GM19324 (cell line): Measurements from ENCODE around the gene TARDBP.
"Not testable (repeated sequence)": the region's sequence is repeated elsewhere in the genome, so short reads cannot be mapped to it uniquely, and the experiment has no call there.

Source experiments
- ATAC-seq: cut with Tn5 transposase; IDR thresholded peaks from one replicate; pipeline ENCODE4 v1.9.1; 2021; ENCODE audit warnings: mild to moderate bottlenecking, moderate library complexity; ENCODE audit not compliant: unreplicated experiment, low FRiP score

The TARDBP gene

DNA sequence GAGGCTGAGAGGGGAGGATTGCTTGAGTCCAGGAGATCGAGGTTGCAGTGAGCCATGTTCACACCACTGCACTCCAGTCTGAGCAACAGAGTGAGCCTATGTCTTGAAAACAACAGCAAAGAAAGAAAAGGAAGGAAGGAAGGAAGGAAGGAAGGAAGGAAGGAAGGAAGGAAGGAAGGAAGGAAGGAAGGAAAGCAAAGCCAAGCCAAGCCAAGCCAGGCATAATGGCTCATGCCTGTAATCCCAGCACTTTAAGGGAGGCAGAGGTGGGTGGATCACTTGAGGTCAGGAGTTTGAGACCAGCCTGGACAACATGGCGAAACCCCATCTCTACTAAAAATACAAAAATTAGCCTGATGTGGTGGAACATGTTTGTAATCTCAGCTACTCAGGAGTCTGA, 20.4 kb upstream of the TARDBP start:
- not testable (repeated sequence) for ATAC-seq

DNA sequence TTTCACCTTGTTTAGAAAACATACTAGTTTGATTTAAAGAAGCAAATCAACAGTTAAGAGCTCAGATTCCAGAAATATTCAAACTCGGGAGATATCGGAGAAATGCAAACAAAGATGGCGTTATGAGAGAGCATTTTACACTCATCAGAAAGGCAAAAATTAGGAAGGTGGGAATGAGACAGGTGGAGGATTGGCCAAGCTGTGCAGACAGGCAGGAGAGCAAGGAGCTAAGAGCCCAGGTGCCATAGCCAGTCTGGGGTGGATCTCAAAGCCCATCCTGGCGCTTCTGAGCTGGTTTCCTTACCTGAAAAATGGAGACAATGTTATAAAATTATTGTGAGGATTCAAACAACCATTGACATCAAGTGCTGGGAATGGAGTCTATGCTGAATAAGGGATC, 19.6 kb upstream of the TARDBP start:
- no peak for ATAC-seq

DNA sequence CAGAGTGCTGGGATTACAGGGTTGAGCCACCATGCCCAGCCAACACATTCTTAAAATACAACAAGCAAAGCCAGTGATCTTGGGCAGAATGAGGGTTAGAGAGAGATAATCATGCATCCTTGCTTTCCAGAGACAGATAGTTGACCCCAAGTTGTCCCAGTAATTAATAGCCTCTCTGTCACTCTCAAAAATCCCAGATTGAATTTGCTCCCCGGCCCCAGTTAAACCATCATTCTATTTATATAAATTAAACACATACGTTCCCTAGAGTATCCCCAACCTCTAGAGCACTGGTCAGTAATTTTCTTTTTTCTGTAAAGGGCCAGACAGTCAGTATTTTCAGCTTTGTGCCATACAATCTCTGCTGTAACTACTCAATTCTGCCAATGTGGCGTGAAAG, 16.4 kb upstream of the TARDBP start:
- no peak for ATAC-seq

DNA sequence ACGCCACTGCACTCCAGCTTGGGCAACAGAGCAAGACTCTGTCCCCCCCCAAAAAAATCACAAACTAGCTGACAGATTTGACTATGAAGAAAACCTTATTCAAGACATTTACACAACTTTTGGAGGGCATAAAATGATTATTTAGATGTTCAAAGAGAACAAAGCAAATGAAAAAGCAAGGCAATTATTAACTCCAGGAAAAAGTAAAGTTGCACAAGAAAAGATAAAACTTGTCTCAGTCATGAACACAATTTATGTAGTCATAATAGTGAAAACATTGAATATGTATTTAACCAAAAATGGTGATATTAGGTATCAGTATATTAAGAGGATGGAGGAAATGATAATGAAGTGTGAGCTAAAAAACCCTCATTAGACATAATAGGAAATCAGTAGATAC, 11.9 kb upstream of the TARDBP start:
- no peak for ATAC-seq

DNA sequence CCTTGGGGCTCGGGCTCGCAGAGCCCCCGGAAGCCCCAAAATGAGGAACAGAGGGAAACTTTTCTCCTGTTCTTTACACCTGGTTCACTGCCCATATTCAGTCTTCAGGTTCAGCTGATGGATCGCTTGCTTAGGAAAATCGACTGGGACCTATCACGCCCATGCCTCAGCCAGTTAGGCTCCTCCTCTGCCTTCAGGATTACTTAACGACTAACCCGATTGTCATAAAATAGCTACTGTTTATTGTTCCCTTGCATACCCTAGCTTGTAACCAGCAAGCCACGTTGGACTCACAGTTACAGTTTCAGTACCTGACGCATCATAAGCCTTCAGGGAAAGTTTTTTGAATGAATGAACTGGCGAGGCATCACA, 692 bp downstream of the TARDBP start:
- no peak for ATAC-seq

DNA sequence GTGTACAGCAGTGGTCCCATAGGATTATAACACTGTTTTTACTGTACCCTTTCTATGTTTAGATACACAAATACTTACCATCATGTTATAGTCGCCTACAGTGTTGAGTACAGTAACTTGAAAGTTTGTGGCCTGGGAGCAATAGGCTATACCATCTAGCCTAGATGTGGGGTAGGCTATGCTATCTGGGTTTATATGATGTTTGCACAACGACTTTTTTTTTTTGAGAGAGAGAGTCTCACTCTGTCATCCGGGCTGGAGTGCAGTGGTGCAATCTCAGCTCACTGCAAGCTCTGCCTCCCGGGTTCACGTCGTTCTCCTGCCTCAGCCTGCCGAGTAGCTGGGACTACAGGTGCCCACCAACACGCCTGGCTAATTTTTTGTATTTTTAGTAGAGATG, 6.9 kb downstream of the TARDBP start:
- ATAC-seq, result not testable (repeated sequence)

DNA sequence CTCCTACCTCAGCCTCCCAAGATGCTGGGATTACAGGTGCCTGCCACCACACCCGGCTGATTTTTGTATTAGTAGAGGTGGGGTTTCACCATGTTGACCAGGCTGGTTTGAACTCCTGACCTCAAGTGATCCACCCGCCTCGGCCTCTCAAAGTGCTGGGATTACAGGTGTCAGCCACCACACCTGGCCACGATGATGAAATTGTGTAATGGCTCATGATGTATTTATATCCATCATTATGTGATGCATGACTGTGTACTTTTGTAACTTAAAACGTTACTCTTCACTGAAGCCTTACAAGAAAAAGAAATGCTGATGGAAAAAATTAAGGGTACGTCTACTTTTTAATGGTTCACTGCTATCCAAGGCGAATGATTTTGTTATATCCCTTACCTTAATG, 7.5 kb downstream of the TARDBP start:
- no peak for ATAC-seq

DNA sequence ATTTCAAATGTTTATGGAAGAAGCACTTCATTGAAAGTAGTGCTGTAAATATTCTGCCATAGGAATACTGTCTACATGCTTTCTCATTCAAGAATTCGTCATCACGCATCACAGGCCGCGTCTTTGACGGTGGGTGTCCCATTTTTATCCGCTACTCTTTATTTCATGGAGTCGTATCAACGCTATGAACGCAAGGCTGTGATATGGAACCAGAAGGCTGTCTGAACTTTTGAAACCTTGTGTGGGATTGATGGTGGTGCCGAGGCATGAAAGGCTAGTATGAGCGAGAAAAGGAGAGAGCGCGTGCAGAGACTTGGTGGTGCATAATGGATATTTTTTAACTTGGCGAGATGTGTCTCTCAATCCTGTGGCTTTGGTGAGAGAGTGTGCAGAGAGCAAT, 10.7 kb downstream of the TARDBP start:
- ATAC-seq, result no peak

DNA sequence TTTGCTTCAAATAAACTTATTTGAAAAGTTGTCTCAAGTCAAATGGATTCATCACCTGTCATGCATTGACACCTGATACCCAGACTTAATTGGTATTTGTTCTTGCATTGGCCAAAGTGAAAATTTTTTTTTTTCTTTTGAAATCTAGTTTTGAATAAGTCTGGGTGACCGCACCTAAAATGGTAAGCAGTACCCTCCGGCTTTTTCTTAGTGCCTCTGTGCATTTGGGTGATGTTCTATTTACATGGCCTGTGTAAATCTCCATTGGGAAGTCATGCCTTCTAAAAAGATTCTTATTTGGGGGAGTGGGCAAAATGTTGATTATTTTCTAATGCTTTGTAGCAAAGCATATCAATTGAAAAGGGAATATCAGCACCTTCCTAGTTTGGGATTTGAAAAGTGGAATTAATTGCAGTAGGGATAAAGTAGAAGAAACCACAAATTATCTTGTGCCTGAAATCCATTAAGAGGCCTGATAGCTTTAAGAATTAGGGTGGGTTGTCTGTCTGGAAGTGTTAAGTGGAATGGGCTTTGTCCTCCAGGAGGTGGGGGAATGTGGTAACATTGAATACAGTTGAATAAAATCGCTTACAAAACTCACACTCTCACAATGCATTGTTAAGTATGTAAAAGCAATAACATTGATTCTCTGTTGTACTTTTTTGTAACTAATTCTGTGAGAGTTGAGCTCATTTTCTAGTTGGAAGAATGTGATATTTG, 11.9 kb downstream of the TARDBP start:
- ATAC-seq, result no peak

DNA sequence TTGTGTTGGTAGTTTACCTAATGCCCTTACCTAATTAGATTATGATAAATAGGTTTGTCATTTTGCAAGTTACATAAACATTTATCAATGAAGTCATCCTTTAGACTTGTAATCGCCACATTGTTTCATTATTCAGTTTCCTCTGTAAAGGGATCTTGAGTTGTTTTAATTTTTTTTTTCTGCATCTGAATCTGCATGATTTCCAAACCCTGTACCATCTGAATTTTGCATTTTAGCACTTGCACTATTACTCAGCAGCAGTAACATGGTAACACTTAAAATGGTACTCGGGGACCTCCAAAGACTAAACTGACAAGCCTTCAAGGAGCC, 12.4 kb downstream of the TARDBP start:
- ATAC-seq, result no peak

DNA sequence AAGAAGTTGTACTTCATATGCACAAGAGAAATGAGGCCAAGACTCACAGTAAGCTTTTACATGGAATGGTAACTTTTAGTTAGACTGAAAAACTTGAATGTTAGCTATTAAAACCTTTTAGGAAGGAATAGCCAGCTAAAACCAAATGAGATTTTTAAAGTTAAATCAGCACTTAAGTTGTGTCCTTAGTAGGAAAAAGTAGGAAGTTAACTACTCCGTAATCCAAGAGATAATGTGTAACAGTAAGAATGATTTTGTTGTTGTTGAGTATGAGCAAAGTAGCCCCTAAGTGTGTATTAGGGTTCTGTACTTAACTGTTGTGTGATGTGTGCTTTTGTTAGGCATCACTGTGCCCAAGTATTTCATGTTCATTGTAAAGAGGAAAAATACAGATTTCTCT, 13.2 kb downstream of the TARDBP start:
- ATAC-seq, result no peak

DNA sequence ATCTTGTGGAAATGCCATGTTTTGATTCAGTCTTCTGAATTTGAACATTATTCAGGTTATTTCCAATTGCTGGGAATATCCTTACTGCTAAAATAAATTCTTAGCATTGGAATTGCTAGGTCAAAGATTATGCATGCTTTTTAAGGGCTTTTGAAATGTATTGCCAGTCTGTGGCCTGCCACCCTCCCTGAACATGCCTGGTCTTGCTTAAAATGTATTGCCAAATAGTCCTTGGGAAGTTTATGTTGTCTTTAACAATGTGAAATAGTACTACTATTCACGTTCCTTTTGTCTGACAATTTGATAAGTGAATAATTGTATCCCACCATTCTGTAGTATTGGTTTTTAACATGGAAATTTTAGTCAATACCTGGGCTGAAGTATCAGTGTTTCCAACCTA, 13.6 kb downstream of the TARDBP start:
- no peak for ATAC-seq

DNA sequence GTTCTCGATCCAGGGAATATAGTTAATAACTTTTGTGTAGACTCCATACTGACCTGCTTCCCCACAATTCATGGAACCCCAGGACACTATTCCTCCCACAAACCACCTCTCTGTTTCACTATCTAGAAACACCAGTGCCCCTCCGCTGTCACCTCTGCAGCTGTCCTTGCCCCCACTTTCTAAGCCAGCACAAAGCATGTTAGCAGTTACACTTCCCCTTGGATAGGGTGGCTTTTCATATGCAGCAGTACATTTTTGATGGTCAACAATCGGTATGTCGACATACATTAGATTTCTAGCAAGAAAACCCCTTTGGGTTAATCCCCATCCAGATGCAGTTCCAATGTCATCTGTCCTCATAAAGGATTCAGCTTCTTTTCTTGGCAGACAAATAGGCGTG, 14.4 kb downstream of the TARDBP start:
- no peak for ATAC-seq

DNA sequence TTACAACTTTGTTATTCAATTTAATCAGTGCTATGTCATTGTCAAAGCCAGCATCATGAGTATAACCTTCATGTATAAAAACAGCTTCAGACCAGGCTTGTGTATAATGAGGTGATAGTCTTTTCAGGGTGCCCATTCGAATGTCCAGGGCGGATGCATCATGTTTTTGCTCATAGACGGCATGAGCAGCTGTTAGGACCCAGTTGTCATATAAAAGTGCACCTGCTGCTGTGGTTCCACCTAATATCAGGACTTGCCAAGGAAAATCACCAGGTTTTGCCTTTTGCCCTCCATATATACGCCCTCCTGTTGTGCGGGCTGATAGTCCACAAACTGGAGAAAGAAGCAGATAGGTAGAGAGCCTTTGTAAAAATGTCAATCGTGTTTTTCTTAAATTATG, 14.9 kb downstream of the TARDBP start:
- ATAC-seq, result no peak

DNA sequence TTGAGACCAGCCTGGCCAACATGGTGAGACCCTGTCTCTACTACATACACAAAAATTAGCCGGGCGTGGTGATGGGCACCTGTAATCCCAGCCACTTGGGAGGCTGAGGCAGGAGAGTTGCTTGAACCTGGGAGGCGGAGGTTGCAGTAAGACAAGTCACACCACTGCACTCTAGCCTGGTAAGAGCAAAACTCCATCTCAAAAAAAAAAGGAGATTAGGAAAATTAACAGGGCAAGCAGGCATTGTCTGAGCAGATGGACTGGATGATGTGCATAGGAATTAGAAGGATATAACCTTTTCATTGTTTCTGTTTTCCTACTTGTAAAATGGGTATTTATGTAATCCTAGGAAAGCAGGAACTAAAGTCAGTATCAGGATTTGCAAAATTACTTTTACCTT, 15.6 kb downstream of the TARDBP start:
- ATAC-seq, result no peak

DNA sequence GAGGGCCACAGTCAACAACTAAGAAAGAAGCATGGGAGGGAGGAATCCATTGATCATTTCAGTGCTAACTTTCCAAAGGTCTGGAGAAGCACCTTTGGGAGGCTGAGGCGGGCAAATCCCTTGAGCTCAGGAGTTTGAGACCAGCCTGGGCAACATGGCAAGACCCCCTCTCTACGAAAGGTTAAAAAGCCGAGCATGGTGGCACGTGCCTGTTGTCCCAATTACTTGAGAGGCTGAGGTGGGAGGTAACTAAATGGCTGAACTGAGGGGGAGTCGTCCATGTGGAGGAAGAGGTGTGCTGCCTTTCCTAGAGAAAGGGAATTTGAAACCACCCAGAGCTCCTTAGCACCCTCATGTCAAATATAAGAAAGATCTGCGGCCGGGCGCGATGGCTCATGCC, 18.4 kb downstream of the TARDBP start:
- ATAC-seq, result no peak

DNA sequence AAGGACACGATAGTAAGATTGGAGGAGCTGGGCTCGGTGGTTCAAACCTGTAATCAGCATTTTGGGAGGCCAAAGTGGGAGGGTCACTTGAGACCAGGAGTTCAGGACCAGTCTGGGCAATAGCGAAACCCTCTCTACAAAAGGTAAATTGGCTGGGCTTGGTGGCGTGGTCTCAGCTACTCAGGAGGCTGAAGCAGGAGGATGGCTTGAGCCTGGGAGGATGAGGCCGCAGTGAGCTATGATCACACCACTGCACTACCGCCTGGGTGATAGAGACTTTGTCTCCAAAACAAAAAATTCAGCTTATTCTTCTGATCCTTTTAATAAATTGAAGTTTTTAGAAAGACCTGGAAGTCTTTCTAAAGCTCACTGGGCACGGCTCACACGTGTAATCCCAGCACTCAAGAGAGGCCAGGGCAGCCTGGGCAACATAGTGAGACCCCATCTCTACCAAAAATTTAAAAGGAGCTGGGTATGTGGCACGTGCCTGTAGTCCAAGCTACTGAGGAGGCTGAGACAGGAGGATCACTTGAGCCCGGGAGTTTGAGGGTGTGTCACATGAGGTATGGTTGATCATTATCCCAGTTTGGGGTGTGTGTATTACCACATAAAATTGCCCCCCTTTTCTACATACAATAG, 19.3 kb downstream of the TARDBP start:
- ATAC-seq, result no peak

DNA sequence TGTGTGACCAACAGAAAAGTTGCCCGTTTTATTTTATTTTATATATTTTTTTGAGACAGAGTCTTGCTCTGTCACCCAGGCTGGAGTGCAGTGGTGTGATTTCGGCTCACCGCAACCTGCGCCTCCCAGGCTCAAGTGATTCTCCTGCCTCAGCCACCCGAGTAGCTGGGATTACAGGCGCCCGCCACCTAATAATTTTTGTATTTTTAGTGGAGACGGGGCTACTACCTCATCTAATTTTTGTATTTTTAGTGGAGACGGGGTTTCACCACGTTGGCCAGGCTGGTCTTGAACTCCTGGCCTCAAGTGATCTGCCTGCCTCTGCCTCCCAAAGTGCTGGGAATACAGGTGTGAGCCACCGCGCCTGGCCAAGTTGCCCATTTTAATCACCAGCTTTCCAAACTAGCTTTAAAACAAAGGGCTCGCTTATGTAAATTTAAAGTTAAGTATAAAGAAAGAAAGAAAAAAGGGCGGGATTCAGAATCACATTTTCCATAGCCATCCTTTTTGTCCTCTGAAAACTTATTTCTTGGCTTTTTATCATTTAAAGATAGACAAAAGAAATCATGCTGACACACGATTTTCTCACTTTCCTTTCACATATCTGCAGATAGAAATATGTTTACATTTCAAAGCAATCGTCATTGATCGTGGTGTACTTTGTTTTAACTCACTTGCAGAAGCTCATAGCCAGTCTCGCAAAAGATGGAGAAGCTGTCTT, 24.7 kb downstream of the TARDBP start:
- not testable (repeated sequence) for ATAC-seq

DNA sequence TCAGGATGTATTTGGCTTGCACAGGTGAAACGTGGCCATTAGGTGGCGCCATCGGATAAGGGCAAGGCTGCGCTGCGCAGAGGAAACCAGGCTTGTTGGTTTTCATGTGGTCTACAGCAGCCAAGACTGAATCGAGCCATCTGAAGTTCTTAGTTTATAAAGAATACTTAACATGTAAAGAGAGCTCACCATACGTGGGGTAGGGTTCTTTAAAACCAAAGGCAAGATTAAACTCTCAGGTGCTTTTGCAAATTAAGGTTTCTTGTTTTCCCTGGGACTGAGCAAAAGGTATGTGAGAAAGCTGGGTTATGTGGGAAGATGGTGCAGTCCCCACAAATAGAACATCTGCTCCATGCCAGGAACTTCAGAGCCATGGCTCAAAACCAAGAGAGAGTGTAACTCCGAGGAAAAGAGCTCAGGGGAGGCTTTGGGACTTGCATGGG, 25.3 kb downstream of the TARDBP start:
- ATAC-seq, result no peak

DNA sequence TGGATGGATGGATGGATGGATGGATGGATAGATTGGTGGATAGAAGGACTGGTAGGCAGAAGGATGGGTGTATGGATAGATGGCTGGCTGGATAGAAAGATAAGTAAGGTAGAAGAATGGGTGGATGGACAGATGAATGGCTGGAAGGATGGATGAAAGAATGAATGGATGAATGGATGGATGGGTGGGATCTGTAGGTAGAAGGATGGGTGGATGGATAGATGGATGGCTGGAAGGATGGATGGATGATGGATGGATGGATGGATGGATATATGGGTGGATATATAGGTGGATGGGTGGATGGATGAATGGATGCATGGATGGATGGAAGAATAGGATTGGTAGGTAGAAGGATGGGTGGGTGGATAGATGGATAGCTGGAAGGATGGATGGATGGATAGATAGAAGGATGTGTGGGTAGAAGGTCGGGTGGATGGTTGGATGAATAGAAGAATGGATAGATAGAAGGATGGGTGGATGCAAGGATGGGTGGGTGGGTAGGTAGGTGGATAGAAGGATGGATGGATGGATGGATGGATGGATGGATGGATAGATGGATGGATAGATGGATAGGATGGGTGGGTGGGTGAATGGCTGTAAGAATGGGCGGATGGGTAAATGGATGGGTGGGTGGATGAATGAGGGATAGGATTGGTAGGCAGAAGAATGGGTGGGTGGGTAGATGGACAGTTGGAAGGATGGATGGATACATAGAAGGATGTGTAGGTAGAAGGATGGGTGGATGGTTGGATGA, 27.1 kb downstream of the TARDBP start:
- ATAC-seq, result no peak

DNA sequence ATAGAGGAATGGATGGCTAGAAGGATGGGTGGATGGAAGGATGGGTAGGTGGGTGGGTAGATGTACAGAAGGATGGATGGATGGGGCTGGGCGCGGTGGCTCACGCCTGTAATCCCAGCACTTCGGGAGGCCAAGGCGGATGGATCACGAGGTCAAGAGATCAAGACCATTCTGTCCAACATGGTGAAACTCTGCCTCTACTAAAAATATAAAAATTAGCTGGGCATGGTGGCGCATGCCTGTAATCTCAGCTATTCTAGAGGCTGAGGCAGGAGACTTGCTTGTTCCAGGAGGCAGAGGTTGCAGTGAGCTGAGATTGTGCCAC, 27.6 kb downstream of the TARDBP start:
- not testable (repeated sequence) for ATAC-seq
